Measurements from ENCODE around the gene PNMA1.

Gene PNMA1

DNA sequence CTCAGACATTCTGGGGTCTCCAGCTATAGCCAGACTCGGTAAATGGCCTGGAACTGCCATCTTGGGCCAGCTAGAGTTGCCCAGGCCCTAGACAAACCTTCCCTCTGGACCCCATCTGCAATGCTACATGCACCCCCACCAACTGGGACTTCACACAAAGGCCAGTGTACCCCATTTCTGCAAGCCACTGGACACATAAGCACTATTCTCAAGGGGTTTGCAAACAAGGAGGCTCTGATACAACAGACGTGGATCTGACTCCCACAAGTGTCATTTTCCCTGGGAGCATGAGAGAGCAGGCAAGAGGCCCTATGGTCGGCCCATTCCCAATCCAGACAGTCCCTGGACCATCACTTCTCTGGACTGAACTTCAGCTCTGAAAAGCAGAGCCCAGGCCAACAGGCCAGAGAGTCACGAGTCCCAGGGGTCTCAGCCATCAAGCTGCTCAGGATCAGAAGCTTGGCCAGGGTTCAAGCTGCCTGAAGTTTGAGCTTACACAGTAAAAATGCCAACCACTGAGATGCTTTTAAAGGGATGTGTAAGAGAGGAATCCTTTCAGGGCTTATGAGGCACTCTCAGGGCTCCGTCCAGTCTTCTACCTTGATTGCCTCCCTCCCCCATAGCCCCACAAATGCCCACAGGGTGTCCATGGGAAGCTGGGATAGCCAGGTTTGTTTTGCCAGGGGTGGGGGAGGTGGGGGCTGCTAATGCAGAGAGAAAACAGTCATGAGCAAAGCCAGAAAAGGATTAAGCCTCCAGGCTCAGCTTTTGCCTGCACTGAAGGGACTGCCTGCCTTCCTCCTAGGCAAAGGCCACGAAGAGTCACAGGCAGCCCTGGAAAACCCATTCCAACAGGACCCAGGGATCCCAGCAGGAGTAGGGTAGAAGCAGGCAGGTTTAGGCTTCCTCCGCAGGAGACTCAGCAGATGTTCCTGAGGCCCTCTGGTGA, 31.7 kb upstream of the PNMA1 start:
- TF ChIP-seq GATA3 (IDR thresholded peaks at IDR 0.05; ENCODE audit: low read depth, low read length), result no peak
- no peak for TF ChIP-seq GATA2 (IDR thresholded peaks at IDR 0.05; ENCODE audit: low read depth, low read length)

DNA sequence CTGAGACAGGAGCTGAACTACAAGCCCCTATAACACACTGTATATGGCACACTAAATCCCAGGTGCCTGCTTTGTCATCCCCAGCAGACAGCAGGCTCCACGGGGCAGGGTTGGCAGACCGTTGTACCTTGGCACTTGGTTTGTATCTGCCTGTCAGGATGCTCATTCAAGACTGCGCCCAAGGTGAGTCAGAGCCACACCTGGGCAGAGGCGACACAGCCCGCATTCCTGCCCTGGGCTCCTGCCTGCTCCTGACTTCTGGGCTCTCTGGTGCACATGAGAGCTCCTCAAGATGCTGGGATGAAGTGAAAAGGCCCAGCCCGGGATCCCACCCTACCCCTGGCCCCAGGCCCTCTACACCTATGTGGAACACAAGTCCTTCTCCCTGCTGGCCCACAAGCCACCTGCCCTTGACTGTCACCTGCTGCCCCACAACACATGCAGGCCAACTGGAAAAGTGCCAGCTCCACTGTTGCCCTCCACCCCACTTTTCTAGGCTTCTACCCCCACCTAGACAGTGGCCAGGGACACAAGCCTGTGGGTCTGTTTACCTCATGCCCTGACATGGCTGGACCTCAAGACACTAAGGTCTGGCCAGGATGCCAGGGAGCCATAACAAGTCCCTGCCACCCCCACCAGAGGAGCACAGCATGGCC, 30.8 kb upstream of the PNMA1 start:
- TF ChIP-seq GATA2 (IDR thresholded peaks at IDR 0.05; ENCODE audit: low read depth, low read length), result no peak
- TF ChIP-seq GATA3 (IDR thresholded peaks at IDR 0.05; ENCODE audit: low read depth, low read length), result no peak

DNA sequence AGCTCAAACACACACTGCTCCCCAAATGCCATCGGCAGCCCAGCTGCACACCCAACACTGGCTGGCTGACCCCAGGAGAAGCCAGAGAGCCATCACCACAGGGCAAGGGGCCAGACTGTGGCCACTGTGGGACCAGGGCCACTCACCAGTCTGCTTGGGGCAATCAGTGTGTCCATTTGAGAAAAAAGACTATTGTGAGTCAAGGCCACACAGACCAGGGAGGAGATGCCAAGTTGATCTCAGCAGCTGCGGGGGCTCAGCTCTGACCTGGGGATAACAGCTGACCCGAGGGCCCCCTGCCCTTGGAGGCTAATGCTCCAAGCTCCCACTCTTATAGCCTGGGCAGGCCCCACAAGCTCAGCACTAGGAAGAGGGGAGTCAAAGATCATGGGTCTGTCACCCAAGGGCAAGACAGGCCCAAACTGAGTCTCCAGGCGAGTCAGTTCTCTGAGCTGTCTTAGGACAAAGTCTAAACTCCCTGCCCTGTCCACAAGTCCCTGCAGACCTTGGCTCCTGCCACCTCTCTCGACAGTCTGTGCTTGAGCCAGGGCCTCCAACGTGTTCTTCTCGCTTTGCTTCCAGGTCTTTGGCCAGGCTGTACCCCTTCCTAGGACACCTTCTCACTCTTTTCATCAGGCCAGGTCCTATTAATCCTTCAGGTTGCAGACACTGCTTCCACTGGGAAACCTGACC, 30.1 kb upstream of the PNMA1 start:
- TF ChIP-seq GATA2 (IDR thresholded peaks at IDR 0.05; ENCODE audit: low read depth, low read length) (no peak), GATA3 (IDR thresholded peaks at IDR 0.05; ENCODE audit: low read depth, low read length) (no peak)

DNA sequence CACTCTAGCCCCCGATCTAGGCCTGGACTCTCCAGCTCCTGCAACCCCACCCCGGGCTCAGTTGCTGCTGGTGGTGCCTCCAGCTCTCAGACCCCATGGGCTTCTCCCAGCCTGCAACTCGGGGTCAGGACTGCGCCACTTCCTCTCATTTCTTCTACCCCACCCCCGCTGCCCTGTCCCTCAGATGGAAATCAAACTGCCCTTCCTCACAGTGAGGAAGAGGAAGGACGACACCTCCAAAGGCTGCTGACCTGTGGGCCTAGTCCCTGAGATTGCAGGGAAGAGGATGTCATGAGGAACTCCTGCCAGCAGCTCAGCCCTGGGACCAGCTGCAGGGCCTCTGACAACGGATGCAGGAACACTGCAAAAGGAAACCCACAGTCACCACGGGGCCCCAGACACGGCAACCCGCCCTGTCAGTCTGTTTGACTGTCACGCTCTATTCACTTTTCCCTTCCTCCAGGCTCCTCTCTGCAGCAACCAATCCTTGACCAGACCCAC, 29.3 kb upstream of the PNMA1 start:
- no peak for TF ChIP-seq GATA3 (IDR thresholded peaks at IDR 0.05; ENCODE audit: low read depth, low read length)
- no peak for TF ChIP-seq GATA2 (IDR thresholded peaks at IDR 0.05; ENCODE audit: low read depth, low read length)

DNA sequence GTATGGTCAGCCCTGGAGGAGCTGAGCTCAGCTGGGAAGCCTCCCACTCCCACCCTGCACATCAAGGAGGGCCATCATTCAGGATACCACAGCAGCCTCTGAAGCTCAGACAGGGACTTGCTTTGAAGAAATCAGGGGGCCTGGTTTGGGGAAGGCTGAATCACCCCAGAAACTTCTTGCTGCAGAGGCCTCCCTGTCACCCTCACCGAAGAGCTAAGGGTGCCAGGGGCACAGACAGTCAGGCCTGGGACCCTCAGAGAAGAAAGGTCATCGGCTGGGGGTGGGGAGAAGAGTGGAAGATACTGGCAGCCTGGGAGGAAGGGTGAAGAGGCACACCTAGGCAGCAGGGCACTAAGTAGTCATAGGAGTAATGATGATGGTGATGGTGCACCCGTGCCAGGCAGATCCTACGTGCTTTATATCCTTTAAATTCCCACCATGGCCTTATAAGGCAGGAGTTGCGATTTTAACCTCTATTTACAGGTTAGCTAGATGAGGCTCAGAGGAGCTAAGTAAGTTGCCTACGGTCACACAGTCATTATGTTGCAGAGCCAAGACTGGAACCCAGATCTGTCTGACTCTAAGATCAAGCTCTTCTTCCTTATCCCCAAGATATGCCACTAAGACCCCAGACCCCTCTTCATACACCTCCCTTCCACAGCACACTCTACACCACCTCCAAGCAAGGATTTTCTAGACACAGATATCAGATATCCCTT, 28.5 kb upstream of the PNMA1 start:
- TF ChIP-seq GATA2 (IDR thresholded peaks at IDR 0.05; ENCODE audit: low read depth, low read length), result no peak
- no peak for TF ChIP-seq GATA3 (IDR thresholded peaks at IDR 0.05; ENCODE audit: low read depth, low read length)

DNA sequence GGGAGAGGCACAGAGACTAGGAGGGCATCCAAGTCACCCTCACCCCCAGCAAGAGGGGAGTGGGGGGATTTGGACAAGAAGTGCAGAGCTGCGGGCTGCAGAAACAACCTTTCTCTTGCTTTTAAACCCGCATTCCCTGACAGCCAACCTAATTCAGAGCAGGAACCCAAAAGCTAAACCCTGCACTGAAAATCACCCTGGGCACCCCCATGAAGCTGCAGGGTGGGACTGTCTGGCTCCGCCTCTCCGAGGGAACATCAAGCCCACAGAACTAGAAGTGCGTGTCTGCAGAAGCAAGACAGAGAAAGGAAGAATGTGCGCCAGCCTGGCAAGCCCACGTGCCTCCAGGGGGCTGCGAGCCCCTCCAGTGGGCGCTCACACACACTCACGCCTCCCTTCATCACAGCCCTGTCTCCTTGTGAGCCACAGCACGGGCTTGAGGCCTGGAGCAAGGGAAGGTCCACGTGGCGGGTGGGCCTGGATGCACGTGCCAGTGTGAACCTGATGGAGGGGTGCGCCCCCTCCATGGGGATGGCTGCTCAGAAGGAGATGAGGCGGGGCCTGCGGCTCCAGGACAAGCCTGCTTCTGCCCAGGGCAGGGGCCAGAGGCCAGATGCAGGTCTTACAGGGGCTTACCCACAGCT, 27.8 kb upstream of the PNMA1 start:
- TF ChIP-seq GATA2 (IDR thresholded peaks at IDR 0.05; ENCODE audit: low read depth, low read length) (no peak), GATA3 (IDR thresholded peaks at IDR 0.05; ENCODE audit: low read depth, low read length) (no peak)

DNA sequence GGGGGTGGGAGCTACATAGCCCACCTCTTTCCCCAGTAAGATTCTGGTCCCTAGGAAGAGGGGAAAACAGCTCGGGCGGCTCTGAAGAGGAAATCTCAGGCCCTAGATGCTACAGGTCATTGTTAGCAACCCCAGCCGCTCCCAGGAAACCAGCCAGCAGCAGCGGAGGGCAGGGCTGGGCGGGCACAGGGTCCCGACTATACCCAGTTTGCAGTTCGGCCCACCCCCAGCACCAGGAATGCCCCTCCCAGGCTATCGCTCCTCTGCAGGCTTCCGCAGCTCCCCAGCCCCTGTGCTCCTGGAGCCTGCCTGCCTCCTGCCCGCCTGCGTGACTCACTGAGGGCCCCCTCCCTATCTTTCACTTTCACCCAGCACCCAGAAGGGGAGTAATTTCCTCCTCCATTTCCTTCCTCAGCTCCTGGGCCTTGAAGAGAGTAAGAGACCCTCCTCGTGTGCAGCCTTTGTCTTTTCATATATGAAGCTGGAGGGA, 27.2 kb upstream of the PNMA1 start:
- TF ChIP-seq GATA2 (IDR thresholded peaks at IDR 0.05; ENCODE audit: low read depth, low read length) (no peak), GATA3 (IDR thresholded peaks at IDR 0.05; ENCODE audit: low read depth, low read length) (no peak)

DNA sequence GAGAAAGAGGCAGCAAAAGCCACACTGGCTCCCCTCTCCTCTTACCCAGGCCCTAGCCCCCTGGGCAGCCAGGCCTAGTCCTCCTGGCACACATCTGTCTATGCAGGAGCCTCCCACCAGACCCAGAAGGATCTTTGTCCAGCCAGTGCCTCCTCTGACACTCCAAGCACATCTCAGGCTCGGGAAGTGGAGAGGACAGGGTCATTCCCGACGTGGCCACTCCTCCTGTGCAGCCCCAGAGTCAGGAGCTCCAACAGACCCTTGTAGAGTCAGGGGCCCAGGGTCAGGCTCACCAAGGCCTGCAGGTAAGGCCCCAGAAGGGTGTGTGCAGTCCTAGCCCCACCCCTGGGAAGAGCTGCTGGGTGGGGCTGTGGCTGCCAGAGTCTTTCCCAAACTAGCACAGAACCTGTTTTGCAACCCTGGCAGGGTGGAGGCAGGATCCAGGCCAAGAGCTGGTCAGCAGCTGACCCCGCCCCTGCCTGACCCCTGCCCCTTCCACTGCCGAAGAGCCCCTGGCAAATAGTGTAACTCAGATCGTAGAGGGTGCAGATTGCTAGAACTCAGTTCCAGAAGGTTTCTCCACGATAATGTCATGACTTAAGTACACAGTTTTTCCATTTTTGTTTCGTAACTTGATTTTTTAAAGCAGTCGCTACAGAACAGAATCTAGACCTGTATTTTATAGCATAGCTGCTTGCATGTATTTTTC, 26.6 kb upstream of the PNMA1 start:
- no peak for TF ChIP-seq GATA2 (IDR thresholded peaks at IDR 0.05; ENCODE audit: low read depth, low read length)
- TF ChIP-seq GATA3 (IDR thresholded peaks at IDR 0.05; ENCODE audit: low read depth, low read length), result no peak

DNA sequence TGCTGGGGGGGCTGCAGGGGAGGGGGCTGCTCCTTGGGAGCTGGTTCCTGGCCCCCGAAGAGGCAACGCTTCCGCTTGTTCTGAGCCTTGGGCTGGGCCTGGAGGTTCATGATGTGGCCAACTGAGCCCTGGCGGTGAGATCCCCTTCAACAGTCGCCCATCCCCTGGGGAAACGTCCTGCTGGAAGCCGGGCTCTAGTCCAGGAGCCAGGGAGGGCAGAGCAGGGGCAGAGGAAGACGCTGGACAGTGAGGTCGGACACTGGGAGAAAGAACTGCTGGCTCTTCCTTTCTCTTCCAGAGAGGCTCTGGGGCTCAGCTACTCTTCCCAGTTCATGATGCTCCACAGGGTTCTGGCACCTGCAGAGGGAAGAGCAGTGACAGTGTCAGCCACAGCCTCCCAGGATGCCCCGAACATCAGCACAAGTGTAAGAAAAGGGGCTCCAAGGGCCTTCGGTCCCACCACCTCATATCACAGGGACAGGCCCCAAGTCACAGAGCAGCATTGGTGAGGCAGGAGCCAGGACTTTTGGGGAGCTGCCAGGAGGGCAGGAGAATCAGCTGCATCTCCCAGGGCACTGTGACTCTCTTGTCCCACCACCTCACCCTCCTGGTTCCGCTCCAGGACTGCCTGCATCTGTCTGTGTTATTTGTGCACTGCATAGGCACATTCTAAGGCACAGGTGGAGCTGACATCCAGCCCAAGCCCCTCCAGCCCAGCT, 25.9 kb upstream of the PNMA1 start:
- no peak for TF ChIP-seq GATA3 (IDR thresholded peaks at IDR 0.05; ENCODE audit: low read depth, low read length)
- no peak for TF ChIP-seq GATA2 (IDR thresholded peaks at IDR 0.05; ENCODE audit: low read depth, low read length)

DNA sequence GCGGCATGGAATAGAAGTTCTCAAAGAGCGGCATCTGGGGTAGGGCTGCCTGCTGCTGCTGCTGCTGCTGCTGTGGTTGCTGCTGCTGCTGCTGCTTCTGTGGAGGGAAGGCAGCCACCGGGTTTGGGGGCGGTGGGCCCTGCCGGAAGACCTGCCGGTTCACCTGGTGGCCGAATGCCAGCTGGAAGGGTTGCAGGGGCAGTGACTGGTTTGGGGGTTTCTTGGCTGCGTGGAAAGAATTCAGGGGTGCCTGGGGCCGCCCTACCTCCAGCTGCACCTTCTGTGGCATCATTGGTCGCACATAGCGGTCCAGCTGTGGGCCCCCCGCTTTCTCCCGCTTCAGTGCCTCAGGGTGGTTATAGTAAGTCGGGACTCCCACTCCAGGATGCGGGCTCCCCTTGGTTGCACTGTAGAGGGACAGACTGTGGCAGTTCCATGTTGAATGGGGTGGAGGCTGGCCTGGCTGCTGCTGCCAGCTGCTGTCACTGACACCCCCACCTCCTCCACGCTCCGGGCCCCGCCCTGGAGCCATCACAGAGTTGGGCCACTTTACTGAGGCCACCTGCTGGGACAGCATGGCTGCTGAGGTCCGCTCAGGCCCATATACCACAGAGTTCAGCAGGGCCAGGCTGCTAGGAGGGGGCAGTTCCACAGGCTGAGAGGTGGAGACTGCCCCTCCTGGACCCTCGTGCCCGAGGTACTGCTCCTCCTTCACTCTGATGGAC, 25.2 kb upstream of the PNMA1 start:
- TF ChIP-seq GATA3 (IDR thresholded peaks at IDR 0.05; ENCODE audit: low read depth, low read length) (no peak), GATA2 (IDR thresholded peaks at IDR 0.05; ENCODE audit: low read depth, low read length) (no peak)

DNA sequence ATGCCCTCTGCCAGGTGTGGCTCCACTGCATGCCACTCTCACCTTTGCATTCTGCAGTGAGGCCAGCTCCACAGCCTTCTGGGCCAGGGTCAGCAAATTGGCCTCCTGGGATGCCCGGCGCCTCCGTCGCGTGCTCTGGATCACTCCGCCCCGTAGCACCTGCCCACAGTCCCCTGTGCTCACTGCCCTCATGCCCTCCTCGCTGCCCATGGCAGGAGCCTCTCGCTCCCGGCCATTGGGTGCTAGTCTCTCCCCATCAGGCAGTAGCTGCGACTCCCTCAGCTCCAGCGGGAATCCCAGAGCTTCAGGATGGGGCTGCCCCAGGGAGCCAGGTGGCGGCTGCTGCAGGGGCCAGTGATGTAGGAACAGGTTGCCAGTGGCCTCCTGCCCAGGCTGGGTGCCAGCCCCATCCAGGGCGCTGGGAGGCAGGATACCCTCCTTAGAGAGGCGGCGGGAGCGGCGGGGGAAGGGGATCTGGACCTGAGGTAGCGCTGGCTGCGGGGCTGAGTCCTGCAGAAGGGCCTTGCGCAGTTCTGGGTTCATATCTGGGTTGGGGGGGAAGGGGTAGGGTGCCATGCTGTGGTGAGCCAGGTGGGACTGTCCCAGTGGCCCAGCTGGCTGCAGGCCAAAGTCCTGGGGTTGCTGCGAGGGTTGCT, 24.5 kb upstream of the PNMA1 start:
- TF ChIP-seq GATA3 (IDR thresholded peaks at IDR 0.05; ENCODE audit: low read depth, low read length) (no peak), GATA2 (IDR thresholded peaks at IDR 0.05; ENCODE audit: low read depth, low read length) (no peak)
